Measurements from ENCODE around the gene FTSJ3. TPM values are rescaled to one million over a fixed set of nuclear protein-coding genes. Genes with fewer than 3 reads are reported as not detected.

The FTSJ3 gene
- polyA plus RNA-seq, 1 of the 3 experiments (the other 2 are of a cell fraction): 148 TPM

DNA sequence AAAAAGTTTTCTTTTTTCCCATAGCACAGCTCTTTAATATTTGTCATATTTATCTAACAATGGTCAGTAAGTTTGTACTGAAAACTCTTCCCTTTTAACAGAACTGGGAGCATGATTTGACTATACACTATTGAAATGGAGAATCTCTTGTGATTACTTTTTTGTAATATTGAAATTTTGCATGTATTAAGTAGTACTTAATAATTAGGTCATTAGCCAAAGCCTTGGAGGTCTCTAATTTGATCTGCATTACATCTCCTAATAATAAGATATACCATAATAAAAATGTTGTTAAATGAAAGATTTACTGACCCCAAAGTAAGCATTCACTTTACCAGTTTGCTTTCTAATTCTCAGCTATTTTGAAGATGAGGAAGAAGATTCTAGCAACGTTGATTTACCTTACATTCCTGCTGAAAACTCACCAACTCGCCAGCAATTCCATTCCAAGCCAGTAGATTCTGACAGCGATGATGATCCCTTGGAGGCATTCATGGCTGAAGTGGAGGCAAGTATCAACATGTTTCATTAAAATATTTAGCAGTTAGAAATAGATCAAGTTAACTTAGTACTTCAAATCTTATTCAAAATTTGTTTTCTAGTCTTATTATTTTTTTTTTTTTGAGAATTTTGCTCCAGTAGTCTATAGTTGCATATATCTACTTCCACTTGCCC, 35.3 kb downstream of the FTSJ3 start:
- Histone ChIP-seq H3K27me3 (ENCODE audit: insufficient read depth) (no peaks in the 10 kb centered on the region), H3K36me3 (replicated peaks in 1 of 2; ENCODE audit: control insufficient read depth in 1 of 2, insufficient read depth in 2 of 2, low read length in 1 of 2) (peaks cover 65 to 97% of the 10 kb centered on the region in 2 experiments), H3K9me2 (no peaks in the 10 kb centered on the region), H3K9me3 (no peaks in the 10 kb centered on the region), H3K4me3 (ENCODE audit: low read depth in 2 of 2, low read length in 1 of 2) (no peak overlapping the region), H2AFZ (ENCODE audit: low read depth) (no peak overlapping the region), H3K9ac (no peak overlapping the region), H3K4me1 (ENCODE audit: control insufficient read depth in 1 of 2, insufficient read depth in 2 of 2, low read depth in 1 of 2, low read length in 1 of 2) (no peaks in the 10 kb centered on the region; a peak in 1 of 4 replicates), H3K4me2 (no peak overlapping the region), H3K27ac (ENCODE audit: low read depth in 2 of 2, low read length in 1 of 2) (no peak overlapping the region), H4K20me1 (ENCODE audit: insufficient read depth) (peaks cover 35% of the 10 kb centered on the region), H3K79me2 (ENCODE audit: insufficient read depth) (peaks cover 99% of the 10 kb centered on the region), H3F3A (replicated peaks; ENCODE audit: insufficient read depth) (peaks cover 12% of the 10 kb centered on the region)
- 95% methylated on average over 3 of the region's 3 CpGs for WGBS (ENCODE audit: low lambda C conversion rate)
- POLR2A ChIA-PET: interaction anchor here (0.6 kb wide), 1 partner anchor 34 kb away, joined by 3 read pairs; no protein-coding TSS in a partner anchor
- TF ChIP-seq, protein P1, sequence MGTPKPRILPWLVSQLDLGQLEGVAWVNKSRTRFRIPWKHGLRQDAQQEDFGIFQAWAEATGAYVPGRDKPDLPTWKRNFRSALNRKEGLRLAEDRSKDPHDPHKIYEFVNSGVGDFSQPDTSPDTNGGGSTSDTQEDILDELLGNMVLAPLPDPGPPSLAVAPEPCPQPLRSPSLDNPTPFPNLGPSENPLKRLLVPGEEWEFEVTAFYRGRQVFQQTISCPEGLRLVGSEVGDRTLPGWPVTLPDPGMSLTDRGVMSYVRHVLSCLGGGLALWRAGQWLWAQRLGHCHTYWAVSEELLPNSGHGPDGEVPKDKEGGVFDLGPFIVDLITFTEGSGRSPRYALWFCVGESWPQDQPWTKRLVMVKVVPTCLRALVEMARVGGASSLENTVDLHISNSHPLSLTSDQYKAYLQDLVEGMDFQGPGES (IDR thresholded peaks at IDR 0.05; ENCODE audit: low read depth, low read length): no peak
- TF ChIP-seq, protein P2, sequence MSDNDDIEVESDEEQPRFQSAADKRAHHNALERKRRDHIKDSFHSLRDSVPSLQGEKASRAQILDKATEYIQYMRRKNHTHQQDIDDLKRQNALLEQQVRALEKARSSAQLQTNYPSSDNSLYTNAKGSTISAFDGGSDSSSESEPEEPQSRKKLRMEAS (IDR thresholded peaks at IDR 0.05; ENCODE audit: low read depth): no peak
- TF ChIP-seq POLR2AphosphoS5 (IDR thresholded peaks at IDR 0.05; ENCODE audit: low read depth, low read length) (no peak), RAD21 (IDR thresholded peaks at IDR 0.05; ENCODE audit: low read length) (no peak), EP300 (IDR thresholded peaks at IDR 0.05; ENCODE audit: borderline replicate concordance in 1 of 2, low read depth in 1 of 2, low read length in 1 of 2) (no peak), FOSL2 (IDR thresholded peaks at IDR 0.05; ENCODE audit: borderline replicate concordance, low read depth) (no peak), SMC3 (IDR thresholded peaks at IDR 0.05; ENCODE audit: low read depth, low read length) (no peak), GATA2 (CRISPR knock-in tag; IDR thresholded peaks at IDR 0.05) (no peak), NRF1 (IDR thresholded peaks at IDR 0.05; ENCODE audit: low read depth, low read length) (no peak), GABPA (IDR thresholded peaks at IDR 0.05; ENCODE audit: low read depth) (no peak), NFIC (IDR thresholded peaks at IDR 0.05; ENCODE audit: borderline replicate concordance) (no peak)
- TF ChIP-seq, protein P3, sequence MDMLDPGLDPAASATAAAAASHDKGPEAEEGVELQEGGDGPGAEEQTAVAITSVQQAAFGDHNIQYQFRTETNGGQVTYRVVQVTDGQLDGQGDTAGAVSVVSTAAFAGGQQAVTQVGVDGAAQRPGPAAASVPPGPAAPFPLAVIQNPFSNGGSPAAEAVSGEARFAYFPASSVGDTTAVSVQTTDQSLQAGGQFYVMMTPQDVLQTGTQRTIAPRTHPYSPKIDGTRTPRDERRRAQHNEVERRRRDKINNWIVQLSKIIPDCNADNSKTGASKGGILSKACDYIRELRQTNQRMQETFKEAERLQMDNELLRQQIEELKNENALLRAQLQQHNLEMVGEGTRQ (IDR thresholded peaks at IDR 0.05; ENCODE audit: borderline replicate concordance, low read depth, low read length): no peak
- DNase-seq: no peak
- CTCF ChIA-PET: interaction anchor here (1.0 to 2.2 kb wide), 6 partner anchors 8 to 42 kb away, joined by 3 to 7 read pairs (median 5); partner anchors contain the start of genes CCDC47 and DDX42

DNA sequence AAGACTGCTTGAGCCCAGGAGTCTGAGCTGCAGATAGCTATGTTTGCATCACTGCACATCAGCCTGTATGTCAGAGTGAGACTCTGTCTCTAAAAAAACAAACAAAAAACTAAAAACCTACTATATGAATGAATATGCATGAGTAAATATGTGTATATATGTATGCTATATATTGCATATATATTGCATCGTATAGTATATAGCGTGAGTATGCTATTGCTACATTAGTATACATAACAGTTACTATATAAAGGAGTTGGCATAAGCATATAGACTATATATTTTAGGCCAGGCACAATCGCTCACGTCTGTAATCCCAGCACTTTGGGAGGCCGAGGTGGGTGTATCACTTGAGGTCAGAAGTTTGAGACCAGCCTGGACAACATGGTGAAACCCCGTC, 37.4 kb downstream of the FTSJ3 start:
- Histone ChIP-seq H3K36me3 (replicated peaks in 1 of 2; ENCODE audit: control insufficient read depth in 1 of 2, insufficient read depth in 2 of 2, low read length in 1 of 2) (peaks cover 48 to 88% of the 10 kb centered on the region in 2 experiments), H3K27ac (ENCODE audit: low read depth in 2 of 2, low read length in 1 of 2) (no peak overlapping the region), H3K9me3 (no peaks in the 10 kb centered on the region), H3K4me1 (ENCODE audit: control insufficient read depth in 1 of 2, insufficient read depth in 2 of 2, low read depth in 1 of 2, low read length in 1 of 2) (peaks cover 0 to 4% of the 10 kb centered on the region in 2 experiments; a peak in 2 of 4 replicates), H3K27me3 (ENCODE audit: insufficient read depth) (no peaks in the 10 kb centered on the region), H4K20me1 (ENCODE audit: insufficient read depth) (peaks cover 53% of the 10 kb centered on the region), H2AFZ (ENCODE audit: low read depth) (no peak overlapping the region), H3K4me3 (ENCODE audit: low read depth in 2 of 2, low read length in 1 of 2) (no peak overlapping the region), H3K9ac (no peak overlapping the region), H3F3A (replicated peaks; ENCODE audit: insufficient read depth) (peaks cover 20% of the 10 kb centered on the region), H3K9me2 (no peaks in the 10 kb centered on the region), H3K4me2 (no peak overlapping the region), H3K79me2 (ENCODE audit: insufficient read depth) (peaks cover 99% of the 10 kb centered on the region)
- no peak for DNase-seq
- ChIA-PET POLR2A (interaction anchor here (1.1 kb wide), 1 partner anchor 16 kb away, joined by 3 read pairs; the partner anchor contains the start of genes CCDC47 and DDX42), CTCF (interaction anchor here (1.0 to 1.3 kb wide), 3 partner anchors 34 to 44 kb away, joined by 3 read pairs; no protein-coding TSS in a partner anchor)
- WGBS (ENCODE audit: low lambda C conversion rate): 92% methylated on average over 6 of the region's 6 CpGs
- TF ChIP-seq RAD21 (IDR thresholded peaks at IDR 0.05; ENCODE audit: low read length) (no peak), NFIC (IDR thresholded peaks at IDR 0.05; ENCODE audit: borderline replicate concordance) (no peak), GATA2 (CRISPR knock-in tag; IDR thresholded peaks at IDR 0.05) (no peak), ELF1 (IDR thresholded peaks at IDR 0.05) (no peak), POLR2AphosphoS5 (IDR thresholded peaks at IDR 0.05; ENCODE audit: low read depth, low read length) (no peak), EP300 (IDR thresholded peaks at IDR 0.05; ENCODE audit: borderline replicate concordance in 1 of 2, low read depth in 1 of 2, low read length in 1 of 2) (no peak), JUND (IDR thresholded peaks at IDR 0.05) (no peak), NRF1 (IDR thresholded peaks at IDR 0.05; ENCODE audit: low read depth, low read length) (no peak)
- TF ChIP-seq, protein P3 (IDR thresholded peaks at IDR 0.05; ENCODE audit: borderline replicate concordance, low read depth, low read length): no peak
- TF ChIP-seq, protein P4, sequence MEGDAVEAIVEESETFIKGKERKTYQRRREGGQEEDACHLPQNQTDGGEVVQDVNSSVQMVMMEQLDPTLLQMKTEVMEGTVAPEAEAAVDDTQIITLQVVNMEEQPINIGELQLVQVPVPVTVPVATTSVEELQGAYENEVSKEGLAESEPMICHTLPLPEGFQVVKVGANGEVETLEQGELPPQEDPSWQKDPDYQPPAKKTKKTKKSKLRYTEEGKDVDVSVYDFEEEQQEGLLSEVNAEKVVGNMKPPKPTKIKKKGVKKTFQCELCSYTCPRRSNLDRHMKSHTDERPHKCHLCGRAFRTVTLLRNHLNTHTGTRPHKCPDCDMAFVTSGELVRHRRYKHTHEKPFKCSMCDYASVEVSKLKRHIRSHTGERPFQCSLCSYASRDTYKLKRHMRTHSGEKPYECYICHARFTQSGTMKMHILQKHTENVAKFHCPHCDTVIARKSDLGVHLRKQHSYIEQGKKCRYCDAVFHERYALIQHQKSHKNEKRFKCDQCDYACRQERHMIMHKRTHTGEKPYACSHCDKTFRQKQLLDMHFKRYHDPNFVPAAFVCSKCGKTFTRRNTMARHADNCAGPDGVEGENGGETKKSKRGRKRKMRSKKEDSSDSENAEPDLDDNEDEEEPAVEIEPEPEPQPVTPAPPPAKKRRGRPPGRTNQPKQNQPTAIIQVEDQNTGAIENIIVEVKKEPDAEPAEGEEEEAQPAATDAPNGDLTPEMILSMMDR (IDR thresholded peaks at IDR 0.05): no peak
- TF ChIP-seq, protein P5, sequence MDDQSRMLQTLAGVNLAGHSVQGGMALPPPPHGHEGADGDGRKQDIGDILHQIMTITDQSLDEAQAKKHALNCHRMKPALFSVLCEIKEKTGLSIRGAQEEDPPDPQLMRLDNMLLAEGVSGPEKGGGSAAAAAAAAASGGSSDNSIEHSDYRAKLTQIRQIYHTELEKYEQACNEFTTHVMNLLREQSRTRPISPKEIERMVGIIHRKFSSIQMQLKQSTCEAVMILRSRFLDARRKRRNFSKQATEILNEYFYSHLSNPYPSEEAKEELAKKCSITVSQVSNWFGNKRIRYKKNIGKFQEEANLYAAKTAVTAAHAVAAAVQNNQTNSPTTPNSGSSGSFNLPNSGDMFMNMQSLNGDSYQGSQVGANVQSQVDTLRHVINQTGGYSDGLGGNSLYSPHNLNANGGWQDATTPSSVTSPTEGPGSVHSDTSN (IDR thresholded peaks at IDR 0.05): no peak
- TF ChIP-seq, protein P6, sequence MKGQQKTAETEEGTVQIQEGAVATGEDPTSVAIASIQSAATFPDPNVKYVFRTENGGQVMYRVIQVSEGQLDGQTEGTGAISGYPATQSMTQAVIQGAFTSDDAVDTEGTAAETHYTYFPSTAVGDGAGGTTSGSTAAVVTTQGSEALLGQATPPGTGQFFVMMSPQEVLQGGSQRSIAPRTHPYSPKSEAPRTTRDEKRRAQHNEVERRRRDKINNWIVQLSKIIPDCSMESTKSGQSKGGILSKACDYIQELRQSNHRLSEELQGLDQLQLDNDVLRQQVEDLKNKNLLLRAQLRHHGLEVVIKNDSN (IDR thresholded peaks at IDR 0.05; ENCODE audit: borderline replicate concordance, low read depth): no peak
